NCI-H146 (cell line): Measurements from ENCODE around the gene LRP2.
"Not testable (repeated sequence)": the region's sequence is repeated elsewhere in the genome, so short reads cannot be mapped to it uniquely, and the experiment has no call there.

ENCODE experiments used
- DNase-seq: peaks from one replicate; lab custom pipeline; 2025; lab: John Stamatoyannopoulos, UW

LRP2 gene

DNA sequence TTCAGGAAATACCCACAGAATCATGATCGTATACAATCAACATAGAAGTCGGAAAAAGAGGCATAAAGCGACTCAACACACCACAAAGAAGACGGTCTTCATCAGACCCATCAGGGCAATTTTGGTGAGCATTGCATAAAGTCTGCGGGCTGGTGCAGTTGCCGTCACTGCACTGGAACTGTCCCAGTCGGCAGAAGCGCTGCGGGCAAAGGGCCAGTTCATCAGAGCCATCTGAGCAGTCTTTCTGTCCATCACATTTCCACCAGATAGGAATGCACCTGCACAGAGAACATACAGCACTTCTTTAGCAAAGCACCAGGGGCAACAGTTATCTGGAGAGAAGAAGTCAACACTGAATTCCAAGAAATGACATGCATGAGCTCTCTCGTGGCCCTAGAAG is 187.2 kb downstream of the LRP2 start:
- no peak for DNase-seq

DNA sequence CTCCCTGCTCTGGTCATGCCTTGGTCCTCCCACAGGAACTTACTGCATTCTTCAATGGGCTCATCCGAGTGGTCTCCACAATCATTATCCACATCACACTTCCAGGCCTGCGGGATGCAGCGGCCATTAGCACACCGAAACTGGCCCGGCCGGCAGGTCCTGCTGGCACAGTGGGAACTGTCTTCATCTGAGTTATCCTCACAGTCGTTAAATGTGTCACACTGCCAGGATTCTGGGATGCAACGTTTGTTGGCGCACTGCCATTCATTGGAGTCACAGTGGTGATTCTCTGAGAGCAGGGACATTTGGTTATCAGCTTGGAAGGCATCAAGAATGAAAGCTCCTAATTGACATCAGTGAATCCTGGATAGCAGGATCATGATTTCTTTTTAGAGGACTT is 188.5 kb downstream of the LRP2 start:
- no peak for DNase-seq

GRCh38 chr2:169172914-169173313 is 189.4 kb downstream of the LRP2 start:
- no peak for DNase-seq

- DNase-seq, result no peak
Observed at GRCh38 chr2:169172151-169172735, 190.1 kb downstream of the LRP2 start.

DNA sequence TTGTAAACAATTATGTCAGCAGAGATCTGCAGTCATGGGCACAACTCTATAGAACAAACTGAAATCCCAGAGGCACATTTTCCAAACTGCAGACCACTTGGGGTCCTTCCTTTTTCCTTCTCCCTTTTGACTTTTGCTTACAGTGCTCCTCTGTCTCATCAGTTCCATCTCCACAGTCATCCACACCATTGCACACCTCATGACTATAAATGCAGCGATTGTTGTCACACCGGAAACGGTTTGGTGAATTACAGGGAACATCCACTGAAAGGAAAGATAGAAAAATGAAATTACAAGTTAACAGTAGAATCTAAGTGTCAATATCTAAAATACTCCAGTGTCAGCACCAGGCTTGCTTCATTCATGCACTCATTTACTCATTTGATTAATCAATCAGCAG is 196.5 kb downstream of the LRP2 start:
- DNase-seq, result no peak

GRCh38 chr2:169164311-169164710 is 198.0 kb downstream of the LRP2 start:
- no peak for DNase-seq

- no peak for DNase-seq
Observed at GRCh38 chr2:169162613-169163012, 199.7 kb downstream of the LRP2 start.

- no peak for DNase-seq
Observed at GRCh38 chr2:169160926-169161481, 201.3 kb downstream of the LRP2 start.

DNA sequence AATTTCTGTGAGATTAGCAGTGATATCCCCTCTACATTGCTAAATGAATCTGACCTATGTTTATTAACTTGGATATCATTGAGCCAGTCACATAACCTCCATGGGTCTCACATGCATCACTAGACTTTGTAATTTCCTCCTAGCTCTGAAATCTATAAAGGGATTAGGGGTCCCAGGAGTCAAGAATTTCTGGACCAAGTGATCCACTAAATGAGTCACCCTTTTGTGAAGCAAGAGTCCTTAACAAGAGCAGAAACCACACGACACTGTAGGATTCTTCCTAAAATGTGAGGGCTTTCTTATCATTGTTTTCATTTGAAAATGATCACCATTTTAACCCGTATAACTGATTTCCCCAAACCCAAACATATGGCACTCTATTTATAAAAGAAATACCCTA is 202.6 kb downstream of the LRP2 start:
- no peak for DNase-seq

GRCh38 chr2:169158874-169159273 is 203.5 kb downstream of the LRP2 start:
- no peak for DNase-seq

- DNase-seq, result no peak
Observed at GRCh38 chr2:169146220-169146619, 216.1 kb downstream of the LRP2 start.

DNA sequence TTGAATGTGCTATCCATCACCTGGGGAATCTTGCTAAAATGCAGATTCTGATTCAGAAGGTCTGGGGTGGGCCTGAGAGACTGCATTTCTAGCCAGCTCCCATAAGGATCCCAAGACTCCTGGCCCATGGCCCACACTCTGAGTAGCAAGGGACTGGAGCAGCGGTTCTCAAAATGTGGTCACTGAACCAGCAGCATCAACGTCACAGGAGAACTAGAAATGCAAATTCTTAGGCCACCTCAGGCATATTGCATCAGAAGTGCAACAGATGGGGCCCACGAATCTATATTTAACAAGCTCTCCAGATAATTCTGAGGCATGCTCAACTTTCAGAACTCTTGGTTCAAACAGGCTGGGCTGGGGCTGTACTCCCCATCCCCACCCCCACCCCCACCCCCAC is 218.3 kb downstream of the LRP2 start:
- DNase-seq, result no peak

GRCh38 chr2:169141713-169142352 is 220.5 kb downstream of the LRP2 start:
- DNase-seq, result no peak

DNA sequence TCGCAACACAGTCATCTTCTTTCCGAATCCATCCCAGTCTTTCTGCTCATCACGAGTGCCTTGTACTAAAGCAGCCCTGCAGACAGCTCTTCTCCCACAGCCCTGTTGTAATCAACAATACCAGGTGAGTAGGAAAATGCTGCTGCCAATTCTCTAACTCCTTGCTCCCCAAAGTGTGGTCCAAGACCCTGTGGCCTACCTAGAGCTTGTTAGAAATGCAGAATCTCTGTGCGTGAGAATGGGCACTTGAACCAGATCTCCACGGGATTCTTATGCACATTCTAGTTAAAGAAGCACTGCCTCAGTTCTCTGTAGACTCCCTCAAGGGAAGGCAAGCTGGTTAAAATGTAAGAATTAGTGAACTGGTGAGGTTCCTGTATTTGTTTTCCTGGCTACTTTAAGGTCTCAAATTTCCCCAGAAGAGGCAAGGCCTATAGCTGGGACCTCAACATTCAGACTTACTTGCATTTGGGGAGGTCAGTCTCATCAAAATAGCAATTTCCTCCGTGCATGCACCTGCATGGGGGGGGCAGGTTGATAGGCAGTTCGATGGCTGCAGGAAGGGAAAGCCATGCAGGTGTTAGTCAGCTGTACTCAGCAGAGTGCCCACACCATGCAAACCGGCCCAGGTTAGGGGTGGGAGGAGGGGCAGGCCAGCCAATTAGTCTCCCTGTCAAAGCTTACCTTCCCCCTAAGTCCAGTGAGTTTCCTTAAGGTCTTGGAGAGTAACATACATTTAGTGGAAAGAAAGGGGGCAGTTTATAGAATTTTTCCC is 222.2 kb downstream of the LRP2 start:
- no peak for DNase-seq

- no peak for DNase-seq
Observed at GRCh38 chr2:169139145-169139544, 223.2 kb downstream of the LRP2 start.

GRCh38 chr2:169137924-169138323 is 224.4 kb downstream of the LRP2 start:
- DNase-seq, result no peak

DNA sequence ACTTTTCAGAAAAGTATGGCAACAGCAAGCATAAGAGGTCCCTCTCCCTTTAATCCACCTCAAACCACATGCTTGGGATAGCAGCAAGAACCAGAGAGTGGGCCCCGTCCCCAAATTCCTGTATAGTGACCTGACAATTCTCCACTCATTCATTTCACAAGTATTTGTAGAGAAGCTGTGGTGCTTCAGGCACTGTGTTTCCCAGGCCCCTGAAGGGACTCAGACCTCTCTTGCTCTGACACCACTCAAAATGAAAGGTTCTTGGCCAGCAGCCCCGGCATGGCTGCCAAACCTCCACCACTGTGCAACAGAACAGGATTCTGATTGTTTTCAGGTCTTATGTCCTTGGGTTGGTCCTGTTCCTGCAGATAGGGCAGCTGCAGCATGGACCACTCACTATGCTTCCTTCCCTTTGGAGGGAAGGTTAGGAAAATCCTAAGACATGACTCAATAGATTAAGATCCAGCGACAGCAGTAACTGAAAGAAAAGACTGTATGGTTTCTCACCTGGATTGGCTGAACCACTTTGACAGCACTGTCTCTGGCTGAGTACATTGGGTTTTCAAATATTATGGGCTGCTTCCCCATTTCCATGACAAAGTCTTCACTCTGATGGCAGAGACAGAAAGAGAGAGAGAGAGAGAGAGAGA is 225.3 kb downstream of the LRP2 start:
- DNase-seq, result no peak

DNA sequence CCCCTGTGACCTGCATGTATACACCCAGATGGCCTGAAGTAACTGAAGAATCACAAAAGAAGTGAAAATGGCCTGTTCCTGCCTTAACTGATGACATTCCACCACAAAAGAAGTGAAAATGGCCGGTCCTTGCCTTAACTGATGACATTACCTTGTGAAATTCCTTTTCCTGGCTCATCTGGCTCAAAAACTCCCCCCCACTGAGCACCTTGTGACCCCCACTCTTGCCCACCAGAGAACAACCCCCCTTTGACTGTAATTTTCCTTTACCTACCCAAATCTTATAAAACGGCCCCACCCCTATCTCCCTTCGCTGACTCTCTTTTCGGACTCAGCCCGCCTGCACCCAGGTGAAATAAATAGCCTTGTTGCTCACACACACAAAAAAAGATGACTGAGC is 225.9 kb downstream of the LRP2 start:
- not testable (repeated sequence) for DNase-seq

- not testable (repeated sequence) for DNase-seq
Observed at GRCh38 chr2:169134272-169134671, 228.1 kb downstream of the LRP2 start.

DNA sequence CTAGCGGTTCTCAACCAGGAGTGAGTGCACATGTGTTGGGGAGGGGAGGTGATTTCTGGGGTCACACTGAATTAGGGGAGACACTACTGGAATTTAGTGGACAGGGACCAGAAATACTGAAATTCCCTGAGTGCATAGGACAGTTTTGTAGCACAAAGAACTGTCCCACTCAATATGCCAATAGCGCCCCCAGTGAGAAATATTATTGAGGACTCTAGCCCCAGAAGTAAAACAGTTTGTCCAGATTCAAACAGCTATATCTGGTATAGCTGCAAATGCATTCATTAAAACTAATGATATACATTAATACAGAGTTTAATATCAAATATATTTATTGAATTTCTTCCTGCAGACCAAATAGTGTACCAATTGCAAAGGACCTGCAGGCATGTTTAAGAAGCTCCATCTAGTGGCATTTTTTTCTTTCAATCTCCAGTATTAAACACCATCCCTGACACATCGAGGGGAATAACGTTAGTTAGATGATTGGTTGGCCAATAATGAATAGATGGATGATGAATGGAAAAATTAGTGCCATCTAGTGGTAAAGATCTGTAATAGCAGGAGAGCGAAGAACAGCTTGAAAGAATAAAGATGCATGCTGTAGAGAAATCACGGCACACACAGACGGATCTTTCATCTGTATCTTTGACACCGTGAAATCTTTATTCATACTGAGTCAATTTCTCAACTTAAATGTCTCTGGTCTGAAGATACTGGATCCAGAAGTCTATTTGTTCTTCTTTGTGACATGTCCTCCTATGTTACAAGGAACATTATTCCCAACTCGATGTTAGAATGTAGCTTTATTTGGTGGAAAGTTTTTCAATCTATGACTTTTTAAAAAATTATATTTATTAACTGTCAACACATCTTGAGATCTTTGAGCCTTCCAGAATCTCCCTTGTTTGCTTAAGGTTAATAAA is 230.5 kb downstream of the LRP2 start:
- DNase-seq, result peak; percentile 1

GRCh38 chr2:169129703-169130243 is 232.6 kb downstream of the LRP2 start:
- no peak for DNase-seq
